ENCODE results near the gene PHF12.

GRCh38 chr17:28901866-28902818 lies 49.2 kb downstream of the PHF12 start:
- TF ChIP-seq POLR2A (IDR thresholded peaks at IDR 0.05; ENCODE audit: low read depth, low read length): no peak
- no peak for TF ChIP-seq POLR2AphosphoS5 (IDR thresholded peaks at IDR 0.05; ENCODE audit: low read depth, low read length)
